Vagina (tissue), 2 donors: ENCODE results near the gene HCN4.

Experiments used
- CTCF ChIP-seq, 3 experiments: fragments of 450-650 bp in 2 of 3; fragments of 200-600 bp in 1 of 3; sonication (generic) in 1 of 3; IDR thresholded peaks; one replicate each; pipeline ENCODE4 v1.5.1; 2017 to 2019; ENCODE audit warnings: antibody characterized with exemption in 3 of 3, mild to moderate bottlenecking in 2 of 3, moderate library complexity in 2 of 3
- POLR2A ChIP-seq, 2 donors: fragments of 450-650 bp; IDR thresholded peaks; one replicate each; pipeline ENCODE4 v1.6.1; 2017; ENCODE audit warnings: antibody characterized with exemption in 2 of 2, mild to moderate bottlenecking in 2 of 2, moderate library complexity in 2 of 2

- TF ChIP-seq CTCF (IDR thresholded peaks at IDR 0.05), result no peak
- TF ChIP-seq POLR2A (IDR thresholded peaks at IDR 0.05), result no peak
Observed at GRCh38 chr15:73322665-73323373, 45.9 kb downstream of the HCN4 start.
